HG03460 (cell line): Measurements from ENCODE around the gene ZNFX1.
"Not testable (repeated sequence)": the region's sequence is repeated elsewhere in the genome, so short reads cannot be mapped to it uniquely, and the experiment has no call there.

Source experiments
- ATAC-seq: cut with Tn5 transposase; IDR thresholded peaks from one replicate; pipeline ENCODE4 v1.9.1; 2021; ENCODE audit not compliant: unreplicated experiment

The ZNFX1 gene

GRCh38 chr20:49278036-49278817 is at the start of gene ZNFX1:
TSS of gene ZNFX1 (minus strand) at chr20:49278057. CDS start at chr20:49275839, 2,218 bp downstream.
- ATAC-seq: peak; percentile 75

GRCh38 chr20:49326026-49326425 is 48.2 kb upstream of the ZNFX1 start:
- ATAC-seq: no peak

GRCh38 chr20:49324306-49324705 is 46.4 kb upstream of the ZNFX1 start:
- ATAC-seq: no peak

- ATAC-seq: no peak
These were observed 45.9 kb upstream of the ZNFX1 start for GRCh38 chr20:49323622-49324238.

- ATAC-seq: no peak
These were observed 42.6 kb upstream of the ZNFX1 start for GRCh38 chr20:49320460-49320859.

- no peak for ATAC-seq
These were observed 41.5 kb upstream of the ZNFX1 start for GRCh38 chr20:49319208-49319809.

- no peak for ATAC-seq
These were observed 40.8 kb upstream of the ZNFX1 start for GRCh38 chr20:49318430-49319207.

- ATAC-seq: no peak
These were observed 40.2 kb upstream of the ZNFX1 start for GRCh38 chr20:49318091-49318429.

GRCh38 chr20:49316704-49317103 is 38.8 kb upstream of the ZNFX1 start:
- no peak for ATAC-seq

- ATAC-seq: no peak
These were observed 37.7 kb upstream of the ZNFX1 start for GRCh38 chr20:49315580-49315979.

- not testable (repeated sequence) for ATAC-seq
These were observed 36.2 kb upstream of the ZNFX1 start for GRCh38 chr20:49314052-49314451.

GRCh38 chr20:49313283-49313682 is 35.4 kb upstream of the ZNFX1 start:
- ATAC-seq: no peak

- no peak for ATAC-seq
These were observed 34.8 kb upstream of the ZNFX1 start for GRCh38 chr20:49312661-49313060.

GRCh38 chr20:49310705-49311104 is 32.8 kb upstream of the ZNFX1 start:
- no peak for ATAC-seq

- no peak for ATAC-seq
These were observed 31.0 kb upstream of the ZNFX1 start for GRCh38 chr20:49308875-49309274.

- no peak for ATAC-seq
These were observed 29.2 kb upstream of the ZNFX1 start for GRCh38 chr20:49306903-49307620.

- ATAC-seq: no peak
These were observed 25.3 kb upstream of the ZNFX1 start for GRCh38 chr20:49303065-49303552.

GRCh38 chr20:49297605-49298530 is 20.0 kb upstream of the ZNFX1 start:
- no peak for ATAC-seq

GRCh38 chr20:49294002-49294654 is 16.3 kb upstream of the ZNFX1 start:
- not testable (repeated sequence) for ATAC-seq
